Thyroid gland (tissue), 4 donors: ENCODE results near the gene DIS3L. TPM values are rescaled to one million over a fixed set of nuclear protein-coding genes. Genes with fewer than 3 reads are reported as not detected.
A peak's percentile ranks its signal among the peaks of the same experiment; 100 is the strongest.
"Not testable (repeated sequence)": the region's sequence is repeated elsewhere in the genome, so short reads cannot be mapped to it uniquely, and the experiment has no call there.

ENCODE experiments used
- DNase-seq, 2 donors: peaks; one replicate each; pipeline ENCODE4 v3.0.0-alpha.2; 2019
- H3K27ac ChIP-seq, 3 donors: fragments of 200-600 bp; sonication (generic); 1 replicate in 2 of 3; 2 replicates in 1 of 3; pipeline ENCODE4 v1.5.1; 2016 to 2019; ENCODE audit warnings: mild to moderate bottlenecking in 1 of 3, moderate library complexity in 1 of 3
- H3K27me3 ChIP-seq: fragments of 200-600 bp; sonication (generic); one replicate; pipeline ENCODE4 v1.5.1; 2019
- H3K36me3 ChIP-seq, 2 donors: fragments of 200-600 bp; sonication (generic); one replicate each; pipeline ENCODE4 v1.5.1; 2016 to 2019
- H3K4me1 ChIP-seq, 2 donors: fragments of 200-600 bp; sonication (generic); one replicate each; pipeline ENCODE4 v1.5.1; 2017 to 2019
- H3K4me3 ChIP-seq, 3 donors: fragments of 200-600 bp; sonication (generic); replicated peaks in 1 of 3; 1 replicate in 2 of 3; 2 replicates in 1 of 3; pipeline ENCODE4 v1.5.1; 2016; ENCODE audit warnings: mild to moderate bottlenecking in 1 of 3
- H3K9me3 ChIP-seq: fragments of 200-600 bp; sonication (generic); one replicate; pipeline ENCODE4 v1.5.1; 2017
- POLR2A ChIP-seq, 2 donors: fragments of 450-650 bp; IDR thresholded peaks; one replicate each; pipeline ENCODE4 v1.6.1; 2017; ENCODE audit warnings: antibody characterized with exemption in 2 of 2, mild to moderate bottlenecking in 2 of 2, moderate library complexity in 1 of 2
- WGBS, 2 donors: methylation state at CpG; one replicate each; pipeline ENCODE4 v1.1.5; 2017; 5-methylcytosine and 5-hydroxymethylcytosine counted together
- intact Hi-C: fragments of 100-400 bp; cut with DNase I; formaldehyde crosslinking; loops from one replicate; pipeline ENCODE4 v1.15.1; 2023
- small RNA-seq: library from RNA; depleted of rRNA; stranded (forward); fragments of <200 nt; gene quantifications from one replicate; pipeline ENCODE3, GENCODE V24; 2016
- total RNA-seq, 4 donors: library from RNA; depleted of rRNA; stranded (reverse); fragments of >200 nt; gene quantifications; one replicate each; pipeline ENCODE4 v1.2.3, GENCODE V29; 2016
- TF ChIP-seq, protein P1 (sequence below), 6 experiments: fragments of 200-600 bp in 3 of 6; fragments of 450-650 bp in 3 of 6; sonication (generic) in 3 of 6; IDR thresholded peaks; one replicate each; pipeline ENCODE4 v1.5.1; 2016 to 2019; ENCODE audit warnings: antibody characterized with exemption in 6 of 6, mild to moderate bottlenecking in 2 of 6, inconsistent platforms in 1 of 6, moderate library complexity in 1 of 6

DIS3L gene
- total RNA-seq, 4 donors from 2014 or later = 20.8 to 49.8 (median 37.8) TPM

DNA sequence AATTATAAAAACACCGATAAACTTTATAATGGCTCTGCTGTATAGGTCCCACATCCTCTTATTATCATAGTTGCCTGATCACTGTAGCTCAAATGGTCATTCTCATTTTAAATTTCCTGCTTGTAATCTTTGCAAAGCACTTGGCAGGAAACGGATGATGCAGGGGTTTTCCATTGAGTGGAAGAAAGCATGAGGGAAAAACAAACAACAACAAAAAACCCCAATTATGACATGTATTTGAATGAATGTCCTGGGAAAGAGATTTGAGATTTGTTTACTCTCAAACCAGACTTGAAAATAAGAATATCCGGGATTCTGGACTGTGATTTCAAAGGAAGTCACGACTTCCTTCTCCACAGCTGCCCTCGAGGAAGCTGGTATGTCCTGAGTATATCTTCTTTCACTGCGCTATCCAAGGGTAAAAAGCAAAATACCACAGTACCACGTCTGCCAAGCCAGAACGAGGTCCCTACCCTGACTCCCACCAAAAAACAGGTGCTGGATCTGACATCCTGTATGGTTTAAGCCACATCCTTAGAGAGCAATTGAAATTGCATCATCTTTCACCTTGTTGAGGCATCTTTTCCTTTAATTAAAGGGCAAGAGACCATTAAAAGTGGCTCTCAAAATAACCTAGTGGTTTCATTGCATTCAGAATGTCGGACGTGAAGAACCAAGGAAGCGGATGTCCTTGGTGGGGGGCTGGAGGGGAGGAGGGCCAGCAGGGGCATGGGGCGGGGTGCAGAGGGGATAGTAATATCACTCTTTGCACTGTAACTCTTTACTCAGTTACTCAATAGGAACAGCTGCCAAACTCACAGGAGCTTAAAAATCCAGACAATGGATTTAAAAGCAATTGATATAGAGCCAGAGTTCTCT, 76.6 kb downstream of the DIS3L start:
- no peak for TF ChIP-seq POLR2A (IDR thresholded peaks at IDR 0.05)
- TF ChIP-seq, protein P1, sequence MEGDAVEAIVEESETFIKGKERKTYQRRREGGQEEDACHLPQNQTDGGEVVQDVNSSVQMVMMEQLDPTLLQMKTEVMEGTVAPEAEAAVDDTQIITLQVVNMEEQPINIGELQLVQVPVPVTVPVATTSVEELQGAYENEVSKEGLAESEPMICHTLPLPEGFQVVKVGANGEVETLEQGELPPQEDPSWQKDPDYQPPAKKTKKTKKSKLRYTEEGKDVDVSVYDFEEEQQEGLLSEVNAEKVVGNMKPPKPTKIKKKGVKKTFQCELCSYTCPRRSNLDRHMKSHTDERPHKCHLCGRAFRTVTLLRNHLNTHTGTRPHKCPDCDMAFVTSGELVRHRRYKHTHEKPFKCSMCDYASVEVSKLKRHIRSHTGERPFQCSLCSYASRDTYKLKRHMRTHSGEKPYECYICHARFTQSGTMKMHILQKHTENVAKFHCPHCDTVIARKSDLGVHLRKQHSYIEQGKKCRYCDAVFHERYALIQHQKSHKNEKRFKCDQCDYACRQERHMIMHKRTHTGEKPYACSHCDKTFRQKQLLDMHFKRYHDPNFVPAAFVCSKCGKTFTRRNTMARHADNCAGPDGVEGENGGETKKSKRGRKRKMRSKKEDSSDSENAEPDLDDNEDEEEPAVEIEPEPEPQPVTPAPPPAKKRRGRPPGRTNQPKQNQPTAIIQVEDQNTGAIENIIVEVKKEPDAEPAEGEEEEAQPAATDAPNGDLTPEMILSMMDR (IDR thresholded peaks at IDR 0.05) = no peak
- peak overlapping the region; percentile 40 to 58 (median 55) for H3K27ac ChIP-seq
- intact Hi-C loops = no loop called here
- H3K4me1 ChIP-seq = peaks cover 0 to 7% of the 10 kb centered on the region in 2 donors
- no peaks in the 10 kb centered on the region for H3K36me3 ChIP-seq
- no peaks in the 10 kb centered on the region for H3K9me3 ChIP-seq
- no peaks in the 10 kb centered on the region for H3K27me3 ChIP-seq
- 19 to 27% methylated on average over 12 of the region's 12 CpGs for WGBS, 2 donors
- peak overlapping the region in 2 of 3 donors; percentile 9 to 15 for H3K4me3 ChIP-seq
- DNase-seq = no peak

DNA sequence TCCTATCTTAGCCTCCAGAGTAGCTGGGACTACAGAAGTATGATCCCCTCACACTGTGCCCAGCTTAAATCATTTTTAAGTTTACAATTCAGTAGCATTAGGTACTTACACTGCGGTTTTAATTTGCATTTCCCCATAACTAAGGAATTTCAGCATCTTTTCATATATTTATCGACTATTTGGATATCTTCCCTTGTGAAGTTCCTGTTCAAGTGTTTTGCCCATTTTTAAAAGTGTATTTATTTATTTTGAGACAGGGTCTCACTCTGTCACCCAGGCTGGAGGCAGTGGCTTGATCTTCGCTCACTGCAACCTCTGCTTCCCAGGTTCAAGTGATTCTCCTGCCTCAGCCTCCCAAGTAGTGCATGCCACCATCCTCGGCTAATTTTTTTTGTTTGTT, 80.8 kb downstream of the DIS3L start:
- no peak overlapping the region for H3K4me3 ChIP-seq
- no peaks in the 10 kb centered on the region for H3K27me3 ChIP-seq
- WGBS, 2 donors = 95 to 98% methylated on average over 4 of the region's 4 CpGs
- no peak for DNase-seq
- peaks cover 0 to 7% of the 10 kb centered on the region in 2 donors for H3K4me1 ChIP-seq
- TF ChIP-seq POLR2A (IDR thresholded peaks at IDR 0.05) = no peak
- TF ChIP-seq, protein P1 (IDR thresholded peaks at IDR 0.05) = no peak
- no peaks in the 10 kb centered on the region for H3K36me3 ChIP-seq
- H3K9me3 ChIP-seq = no peaks in the 10 kb centered on the region
- no peak overlapping the region for H3K27ac ChIP-seq
- intact Hi-C loops = no loop called here

DNA sequence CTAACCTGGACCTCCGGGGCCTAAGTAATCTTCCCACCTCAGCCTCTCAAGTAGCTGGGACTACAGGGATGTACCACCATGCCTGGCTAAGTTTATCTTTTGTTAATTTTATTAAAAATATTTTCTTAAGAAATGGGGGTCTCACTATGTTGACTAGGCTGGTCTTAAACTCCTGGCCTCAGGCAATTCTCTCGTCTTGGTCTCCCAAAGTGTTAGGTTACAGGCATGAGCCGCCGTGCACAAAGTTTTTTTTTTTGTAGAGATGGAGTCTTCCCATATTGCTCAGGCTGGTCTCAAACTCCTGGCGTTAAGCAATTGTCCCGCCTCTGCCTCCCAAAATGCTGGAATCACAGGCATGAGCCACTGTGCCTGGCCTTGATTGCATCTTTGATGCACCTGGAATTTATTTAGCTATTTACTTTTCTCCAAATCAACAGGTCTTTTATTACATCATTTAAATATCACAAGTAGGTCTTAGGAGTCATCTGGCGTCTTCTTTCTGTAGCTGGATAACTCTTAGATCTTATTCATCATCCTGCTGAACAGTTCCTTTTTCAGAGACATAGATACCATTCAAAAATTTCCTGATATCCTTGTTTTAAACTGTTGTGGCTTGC, 85.6 kb downstream of the DIS3L start:
- Histone ChIP-seq H3K27ac (no peak overlapping the region), H3K4me3 (no peak overlapping the region), H3K9me3 (no peaks in the 10 kb centered on the region), H3K27me3 (no peaks in the 10 kb centered on the region), H3K36me3 (no peaks in the 10 kb centered on the region), H3K4me1 (no peaks in the 10 kb centered on the region)
- intact Hi-C loops = no loop called here
- TF ChIP-seq, protein P1 (IDR thresholded peaks at IDR 0.05) = no peak
- TF ChIP-seq POLR2A (IDR thresholded peaks at IDR 0.05) = no peak
- 85 to 89% methylated on average over 7 of the region's 7 CpGs for WGBS, 2 donors
- no peak for DNase-seq

DNA sequence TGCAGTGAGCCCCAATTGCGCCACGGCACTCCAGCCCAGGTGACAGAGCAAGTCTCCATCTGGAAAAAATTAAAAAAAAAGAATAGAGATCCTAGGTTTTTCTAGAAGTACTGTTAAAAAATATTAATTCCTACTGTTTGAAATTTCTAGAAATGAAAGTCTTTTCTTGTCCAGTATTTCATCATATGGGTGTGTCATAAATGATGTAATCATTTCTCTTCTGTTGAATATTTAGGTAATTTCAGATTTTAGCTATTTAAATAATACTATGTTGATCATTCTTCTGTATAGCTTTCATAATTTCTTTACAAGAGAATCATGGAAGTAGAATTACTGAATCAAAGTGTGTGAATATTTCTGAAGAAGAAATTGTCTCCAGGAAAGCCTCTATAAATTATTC, 88.0 kb downstream of the DIS3L start:
- WGBS, 2 donors = 89 to 90% methylated on average over 2 of the region's 2 CpGs
- H3K4me1 ChIP-seq, H3K27ac ChIP-seq, H3K9me3 ChIP-seq, DNase-seq, H3K4me3 ChIP-seq, intact Hi-C loops, H3K36me3 ChIP-seq, H3K27me3 ChIP-seq: not testable (repeated sequence)

Small RNAs within 50 kb of the gene (small RNA-seq; reads per million reads assigned to genes)
- gene RF00019 = not detected
- 5.9 reads per million, percentile 88 among the genes with 10 or more reads in this experiment for gene SCARNA14

Other genes with a start within 250 kb of the DIS3L start
- gene MEGF11, start 39.8 kb upstream of the DIS3L start, total RNA-seq = under 1 TPM in 1 of 4 donors, not detected in 3; 0.20 TPM
- 1 to 10 TPM; 4.5 to 7.5 (median 6.5) TPM for gene TIPIN, start 63.1 kb downstream of the DIS3L start, total RNA-seq
- gene MAP2K1, start 93.3 kb downstream of the DIS3L start, total RNA-seq = 10 to 100 TPM; 18.1 to 25.4 (median 25.3) TPM
- gene SNAPC5, start 204.2 kb downstream of the DIS3L start, total RNA-seq = 10 to 100 TPM; 26.3 to 79.2 (median 40.5) TPM
- 1,000 to 10,000 TPM; 3,485 to 7,540 (median 5,598) TPM for gene RPL4, start 211.3 kb downstream of the DIS3L start, total RNA-seq
- gene ZWILCH, start 211.8 kb downstream of the DIS3L start, total RNA-seq = 1 to 10 TPM; 3.8 to 6.4 (median 5.3) TPM